ENCODE measurements around the gene TXN.
"Not testable (repeated sequence)": the region's sequence is repeated elsewhere in the genome, so short reads cannot be mapped to it uniquely, and the experiment has no call there.

Gene TXN

DNA sequence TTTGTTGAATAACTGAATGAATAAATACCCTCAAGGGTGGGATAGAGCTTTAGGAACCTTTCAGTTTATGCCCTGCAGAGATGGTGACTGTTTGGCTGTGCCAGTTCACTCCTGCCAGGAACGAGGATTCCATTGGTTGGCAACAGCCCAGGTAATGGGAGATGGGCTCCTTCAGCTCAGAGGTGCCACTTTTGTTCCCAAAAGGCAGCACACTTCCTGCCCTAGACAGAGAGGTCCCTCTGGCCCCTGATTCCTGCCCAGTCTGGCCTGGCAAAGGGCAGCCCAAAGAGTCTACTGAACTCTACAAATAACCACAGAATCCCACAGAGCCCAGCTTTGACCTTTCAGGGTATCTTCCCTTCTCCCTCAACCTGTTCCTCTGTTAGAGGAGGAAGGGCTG, 49.9 kb downstream of the TXN start:
- TF ChIP-seq, protein P1, sequence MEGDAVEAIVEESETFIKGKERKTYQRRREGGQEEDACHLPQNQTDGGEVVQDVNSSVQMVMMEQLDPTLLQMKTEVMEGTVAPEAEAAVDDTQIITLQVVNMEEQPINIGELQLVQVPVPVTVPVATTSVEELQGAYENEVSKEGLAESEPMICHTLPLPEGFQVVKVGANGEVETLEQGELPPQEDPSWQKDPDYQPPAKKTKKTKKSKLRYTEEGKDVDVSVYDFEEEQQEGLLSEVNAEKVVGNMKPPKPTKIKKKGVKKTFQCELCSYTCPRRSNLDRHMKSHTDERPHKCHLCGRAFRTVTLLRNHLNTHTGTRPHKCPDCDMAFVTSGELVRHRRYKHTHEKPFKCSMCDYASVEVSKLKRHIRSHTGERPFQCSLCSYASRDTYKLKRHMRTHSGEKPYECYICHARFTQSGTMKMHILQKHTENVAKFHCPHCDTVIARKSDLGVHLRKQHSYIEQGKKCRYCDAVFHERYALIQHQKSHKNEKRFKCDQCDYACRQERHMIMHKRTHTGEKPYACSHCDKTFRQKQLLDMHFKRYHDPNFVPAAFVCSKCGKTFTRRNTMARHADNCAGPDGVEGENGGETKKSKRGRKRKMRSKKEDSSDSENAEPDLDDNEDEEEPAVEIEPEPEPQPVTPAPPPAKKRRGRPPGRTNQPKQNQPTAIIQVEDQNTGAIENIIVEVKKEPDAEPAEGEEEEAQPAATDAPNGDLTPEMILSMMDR (IDR thresholded peaks at IDR 0.05; ENCODE audit: insufficient read depth, low read depth, low read length, missing control alignments) = no peak

DNA sequence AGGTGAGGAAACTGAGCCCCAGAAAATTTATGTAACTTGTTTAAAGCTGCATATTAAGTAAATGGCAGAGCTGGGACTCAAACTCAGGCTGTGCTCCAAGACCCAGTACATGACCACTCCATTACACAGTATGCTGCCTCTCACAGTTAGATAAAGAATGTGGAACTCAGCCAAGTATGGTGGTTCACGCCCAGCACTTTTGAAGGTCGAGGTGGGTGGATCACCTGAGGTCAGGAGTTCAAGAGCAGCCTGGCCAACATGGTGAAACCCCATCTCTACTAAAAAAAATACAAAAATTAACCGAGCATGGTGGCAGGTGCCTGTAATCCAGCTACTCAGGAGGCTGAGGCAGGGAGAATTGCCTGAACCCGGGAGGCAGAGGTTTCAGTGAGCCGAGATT, 50.7 kb downstream of the TXN start:
- not testable (repeated sequence) for DNase-seq (ENCODE audit: low read depth)

More for the DNA sequence above, 49.9 kb downstream of the TXN start:
- DNase-seq (ENCODE audit: low read depth) = no peak
- H3K4me3 ChIP-seq (ENCODE audit: low read depth, low read length) = no peak overlapping the region

DNA sequence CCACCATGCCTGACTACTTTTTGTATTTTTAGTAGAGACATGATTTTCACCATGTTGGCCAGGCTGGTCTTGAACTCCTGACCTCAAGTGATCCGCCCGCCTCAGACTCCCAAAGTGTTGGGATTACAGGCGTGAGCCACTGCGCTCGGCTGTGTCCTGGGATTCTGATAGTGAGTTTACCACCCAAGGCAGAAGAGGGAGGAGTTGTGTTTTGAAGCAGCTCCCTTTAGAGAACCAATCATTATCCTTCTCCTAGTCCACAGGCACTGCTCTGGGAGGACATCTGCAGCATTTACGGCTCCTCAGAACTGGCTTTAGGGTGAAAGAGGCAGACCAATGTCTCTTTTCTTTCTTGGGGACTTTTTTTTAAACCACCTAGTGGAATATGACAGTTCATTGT, 54.1 kb downstream of the TXN start:
- TF ChIP-seq, protein P1 (IDR thresholded peaks at IDR 0.05; ENCODE audit: insufficient read depth, low read depth, low read length, missing control alignments) = no peak
- no peak overlapping the region for H3K4me3 ChIP-seq (ENCODE audit: low read depth, low read length)
- no peak for DNase-seq (ENCODE audit: low read depth)

More for the DNA sequence above, 50.7 kb downstream of the TXN start:
- not testable (repeated sequence) for H3K4me3 ChIP-seq (ENCODE audit: low read depth, low read length)

DNA sequence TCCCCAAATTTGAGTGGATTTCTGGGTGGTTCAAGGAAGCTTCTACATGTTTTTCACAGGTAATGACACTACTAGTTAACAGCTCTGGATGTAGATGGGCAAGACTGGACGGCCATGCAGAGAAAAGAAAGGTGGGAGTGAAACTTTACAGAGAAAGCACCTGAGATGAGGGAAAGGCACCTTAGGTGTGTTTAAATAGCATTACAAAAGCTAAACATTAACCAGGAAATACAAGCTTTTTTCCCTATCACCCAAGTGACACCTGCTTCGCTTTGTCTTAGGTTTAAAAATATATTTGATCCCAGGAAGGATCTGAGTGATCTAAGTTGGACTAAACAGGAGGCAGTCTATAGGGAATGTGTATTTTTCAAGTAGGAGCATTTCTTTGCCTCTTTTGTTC, 56.7 kb downstream of the TXN start:
- DNase-seq (ENCODE audit: low read depth) = no peak
- no peak overlapping the region for H3K4me3 ChIP-seq (ENCODE audit: low read depth, low read length)
- TF ChIP-seq, protein P1 (IDR thresholded peaks at IDR 0.05; ENCODE audit: insufficient read depth, low read depth, low read length, missing control alignments) = no peak

DNA sequence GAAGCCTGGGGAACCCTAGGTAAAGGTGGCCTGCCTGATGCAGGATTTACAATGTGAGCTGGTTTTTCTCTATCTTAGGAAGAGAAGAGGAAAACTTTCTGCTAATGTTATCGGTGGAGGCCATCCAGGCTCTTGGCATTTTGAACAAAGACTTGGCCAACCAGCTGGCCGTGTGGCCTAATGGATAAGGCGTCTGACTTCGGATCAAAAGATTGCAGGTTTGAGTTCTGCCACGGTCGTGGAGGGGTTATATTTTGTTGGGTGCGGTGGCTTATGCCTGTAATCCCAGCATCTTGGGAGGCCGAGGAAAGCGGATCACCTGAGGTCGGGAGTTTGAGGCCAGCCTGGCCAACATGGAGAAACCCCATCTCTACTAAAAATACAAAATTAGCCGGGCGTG, 58.0 kb downstream of the TXN start:
- no peak overlapping the region for H3K4me3 ChIP-seq (ENCODE audit: low read depth, low read length)
- TF ChIP-seq, protein P1 (IDR thresholded peaks at IDR 0.05; ENCODE audit: insufficient read depth, low read depth, low read length, missing control alignments) = no peak

DNA sequence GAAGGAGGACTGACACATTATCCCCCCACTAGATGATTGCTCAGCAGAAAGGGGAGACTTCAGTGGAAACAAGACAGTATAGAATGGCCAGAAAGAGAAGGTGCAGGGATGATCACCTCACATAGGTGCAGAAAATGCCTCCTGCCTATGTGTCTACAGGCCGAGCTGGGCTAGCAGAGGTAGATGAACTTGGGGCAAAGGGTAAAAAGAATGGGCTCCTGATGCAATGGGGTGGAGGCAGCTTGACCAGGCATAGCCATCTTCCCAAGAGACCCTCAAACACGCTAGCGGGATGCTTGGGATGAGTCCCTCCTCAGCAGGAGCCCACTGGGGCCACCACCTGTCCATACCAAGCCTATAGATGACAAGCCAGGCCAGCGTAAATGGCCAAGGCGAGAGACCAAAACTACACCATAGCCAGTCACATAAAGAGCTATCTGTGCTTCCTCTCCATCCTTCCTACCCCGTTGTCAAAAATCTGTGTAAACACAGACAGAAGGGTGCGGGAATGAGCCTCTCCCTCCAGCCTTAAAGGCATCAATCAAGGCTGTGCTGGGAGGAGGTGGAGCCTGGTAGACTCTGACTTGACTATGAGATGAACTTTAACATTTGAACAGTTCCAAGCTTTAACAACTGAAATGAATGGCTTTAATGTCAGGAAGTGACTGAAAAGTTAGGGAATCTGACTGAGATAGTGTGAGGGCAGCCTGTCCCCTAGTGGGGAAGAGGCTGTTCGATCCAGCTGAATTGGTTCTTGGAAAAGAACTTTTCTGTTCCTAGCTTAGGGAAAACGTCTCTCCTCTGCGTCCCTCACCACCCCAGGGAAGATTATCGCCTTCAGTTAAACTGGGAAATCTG, 58.7 kb downstream of the TXN start:
- no peak for DNase-seq (ENCODE audit: low read depth)
- no peak overlapping the region for H3K4me3 ChIP-seq (ENCODE audit: low read depth, low read length)
- TF ChIP-seq, protein P1 (IDR thresholded peaks at IDR 0.05; ENCODE audit: insufficient read depth, low read depth, low read length, missing control alignments) = no peak

More for the DNA sequence above, 58.0 kb downstream of the TXN start:
- no peak for DNase-seq (ENCODE audit: low read depth)

DNA sequence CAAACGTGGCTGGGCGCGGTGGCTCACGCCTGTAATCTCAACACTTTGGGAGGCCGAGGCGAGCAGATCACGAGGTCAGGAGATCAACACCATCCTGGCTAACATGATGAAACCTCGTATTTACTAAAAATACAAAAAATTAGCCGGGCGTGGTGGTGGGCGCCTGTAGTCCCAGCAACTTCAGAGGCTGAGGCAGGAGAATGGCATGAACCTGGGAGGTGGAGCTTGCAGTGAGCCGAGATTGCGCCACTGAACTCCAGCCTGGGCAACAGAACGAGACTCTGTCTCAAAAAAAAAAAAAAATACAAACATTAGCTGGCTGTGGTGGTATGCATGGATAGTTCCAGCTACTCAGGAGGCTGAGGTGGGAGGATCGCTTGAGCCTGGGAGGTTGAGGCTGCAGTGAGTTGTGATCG, 60.2 kb downstream of the TXN start:
- not testable (repeated sequence) for DNase-seq (ENCODE audit: low read depth); H3K4me3 ChIP-seq (ENCODE audit: low read depth, low read length)
